Measurements from ENCODE around the gene RNF150.

DNA sequence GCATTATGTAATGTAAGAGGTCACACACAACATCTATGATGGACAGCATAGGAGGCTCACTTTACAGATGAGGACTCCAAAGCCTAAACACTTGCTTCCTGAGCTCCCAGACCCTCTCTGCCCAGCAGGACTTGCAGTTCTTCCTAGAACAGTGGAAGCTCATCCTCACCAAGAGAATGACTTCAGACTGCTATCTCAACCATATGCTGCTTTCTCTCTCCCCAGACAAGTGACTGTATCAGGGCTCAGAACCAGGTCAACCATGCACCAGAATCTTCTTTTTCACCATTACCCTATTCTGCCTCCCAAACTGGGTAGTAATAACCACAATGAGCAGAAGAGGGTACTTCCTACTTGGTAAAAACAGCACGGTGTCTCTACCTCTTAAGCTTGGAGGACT, 12.2 kb downstream of the RNF150 start:
- TF ChIP-seq, protein P1, sequence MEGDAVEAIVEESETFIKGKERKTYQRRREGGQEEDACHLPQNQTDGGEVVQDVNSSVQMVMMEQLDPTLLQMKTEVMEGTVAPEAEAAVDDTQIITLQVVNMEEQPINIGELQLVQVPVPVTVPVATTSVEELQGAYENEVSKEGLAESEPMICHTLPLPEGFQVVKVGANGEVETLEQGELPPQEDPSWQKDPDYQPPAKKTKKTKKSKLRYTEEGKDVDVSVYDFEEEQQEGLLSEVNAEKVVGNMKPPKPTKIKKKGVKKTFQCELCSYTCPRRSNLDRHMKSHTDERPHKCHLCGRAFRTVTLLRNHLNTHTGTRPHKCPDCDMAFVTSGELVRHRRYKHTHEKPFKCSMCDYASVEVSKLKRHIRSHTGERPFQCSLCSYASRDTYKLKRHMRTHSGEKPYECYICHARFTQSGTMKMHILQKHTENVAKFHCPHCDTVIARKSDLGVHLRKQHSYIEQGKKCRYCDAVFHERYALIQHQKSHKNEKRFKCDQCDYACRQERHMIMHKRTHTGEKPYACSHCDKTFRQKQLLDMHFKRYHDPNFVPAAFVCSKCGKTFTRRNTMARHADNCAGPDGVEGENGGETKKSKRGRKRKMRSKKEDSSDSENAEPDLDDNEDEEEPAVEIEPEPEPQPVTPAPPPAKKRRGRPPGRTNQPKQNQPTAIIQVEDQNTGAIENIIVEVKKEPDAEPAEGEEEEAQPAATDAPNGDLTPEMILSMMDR (IDR thresholded peaks at IDR 0.05) = no peak
- no peak for TF ChIP-seq POLR2A (IDR thresholded peaks at IDR 0.05)
